Stomach (tissue), 9 donors: Measurements from ENCODE around the gene CEP85L. TPM values are rescaled to one million over a fixed set of nuclear protein-coding genes. Genes with fewer than 3 reads are reported as not detected.

ENCODE experiments used
- DNase-seq, 2 donors: peaks; one replicate each; pipeline versions ENCODE4 v3.0.0 to v3.0.0-alpha.2; 2013 to 2019
- H3K27ac ChIP-seq, 5 donors: fragments of 200-600 bp in 4 of 5; sonication (generic) in 4 of 5; one replicate each; pipeline ENCODE4 v1.5.1; 2013 to 2019; ENCODE audit warnings: mild to moderate bottlenecking in 1 of 5, moderate library complexity in 1 of 5
- H3K27me3 ChIP-seq, 3 donors: fragments of 200-600 bp; sonication (generic); one replicate each; pipeline ENCODE4 v1.5.1; 2017 to 2019; ENCODE audit warnings: mixed run types in 1 of 3
- H3K36me3 ChIP-seq, 4 donors: fragments of 200-600 bp; sonication (generic); 1 replicate in 3 of 4; 2 replicates in 1 of 4; pipeline ENCODE4 v1.5.1; 2016 to 2019
- H3K4me1 ChIP-seq, 4 donors: fragments of 200-600 bp; sonication (generic); one replicate each; pipeline ENCODE4 v1.5.1; 2016 to 2019
- H3K4me3 ChIP-seq, 4 donors: fragments of 200-600 bp; sonication (generic) in 3 of 4; one replicate each; pipeline ENCODE4 v1.5.1; 2016 to 2019; ENCODE audit warnings: mild to moderate bottlenecking in 1 of 4
- H3K9me3 ChIP-seq, 4 donors: fragments of 200-600 bp; sonication (generic); one replicate each; pipeline ENCODE4 v1.5.1; 2016 to 2019
- EP300 ChIP-seq: sonication (generic); formaldehyde crosslinking; IDR thresholded peaks from one replicate; pipeline ENCODE4 v1.6.1; 2017; ENCODE audit warnings: antibody characterized with exemption
- POLR2A ChIP-seq, 4 donors: fragments of 450-650 bp; IDR thresholded peaks; one replicate each; pipeline ENCODE4 v1.6.1; 2016; ENCODE audit warnings: antibody characterized with exemption in 4 of 4, control low read depth in 2 of 4, mild to moderate bottlenecking in 1 of 4, moderate library complexity in 1 of 4
- POLR2AphosphoS5 ChIP-seq, 3 donors: sonication (generic); formaldehyde crosslinking; IDR thresholded peaks; one replicate each; pipeline ENCODE4 v1.6.1; 2016; ENCODE audit warnings: antibody characterized with exemption in 3 of 3
- WGBS, 5 donors: extraction: QIAGEN DNeasy Blood & Tissue Kit in 3 of 5; methylation state at CpG; one replicate each; pipeline versions ENCODE4 v1.1.5 to v1.1.7; 2013 to 2018; 5-methylcytosine and 5-hydroxymethylcytosine counted together
- intact Hi-C: fragments of 100-400 bp; cut with DNase I; formaldehyde crosslinking; loops from one replicate; pipeline ENCODE4 v1.15.1; 2023; ENCODE audit warnings: low total_unique reads
- polyA plus RNA-seq, 3 donors: library from polyadenylated mRNA; stranded (reverse); fragments of 200-250 nt; gene quantifications; one replicate each; pipeline ENCODE4 v1.2.3, GENCODE V29; 2013
- total RNA-seq, 5 donors: library from RNA; depleted of rRNA; stranded (reverse); fragments of >200 nt; gene quantifications; one replicate each; pipeline versions ENCODE4 v1.1.0 to v1.2.3, GENCODE V29; 2014 to 2016
- TF ChIP-seq, protein P1 (sequence below), 7 experiments: fragments of 450-650 bp in 4 of 7; fragments of 200-600 bp in 3 of 7; sonication (generic) in 3 of 7; IDR thresholded peaks; one replicate each; pipeline ENCODE4 v1.5.1; 2016 to 2019; ENCODE audit warnings: antibody characterized with exemption in 7 of 7, control low read depth in 2 of 7, mild to moderate bottlenecking in 1 of 7
- donor health status: healthy with polysubstance abuse.
- donor health status: Bipolar disorder and iron deficiency.
- donor health status: healthy.

Gene CEP85L
- total and polyA plus RNA-seq, 8 donors = 1.5 to 67.7 (median 8.7) TPM

- intact Hi-C loops = no loop called here
- peaks cover 15 to 51% (median 36%) of the 10 kb centered on the region in 4 donors for H3K9me3 ChIP-seq
- WGBS, 5 donors = 97 to 99% (median 98%) methylated on average over 12 of the region's 12 CpGs
These were observed 72.8 kb downstream of the CEP85L start for GRCh38 chr6:118578617-118579016.

GRCh38 chr6:118577972-118578371 is 73.4 kb downstream of the CEP85L start:
- Histone ChIP-seq H3K9me3 (peaks cover 15 to 51% (median 36%) of the 10 kb centered on the region in 4 donors), H3K27me3 (no peaks in the 10 kb centered on the region), H3K36me3 (peaks cover 5 to 24% (median 15%) of the 10 kb centered on the region in 4 donors), H3K4me1 (peaks cover 19 to 28% (median 23%) of the 10 kb centered on the region in 4 donors), H3K27ac (no peak overlapping the region), H3K4me3 (no peak overlapping the region)
- 67 to 81% (median 70%) methylated on average over 4 of the region's 4 CpGs for WGBS, 5 donors
- TF ChIP-seq POLR2AphosphoS5 (IDR thresholded peaks at IDR 0.05) (no peak), POLR2A (IDR thresholded peaks at IDR 0.05) (no peak), EP300 (no peak)
- TF ChIP-seq, protein P1, sequence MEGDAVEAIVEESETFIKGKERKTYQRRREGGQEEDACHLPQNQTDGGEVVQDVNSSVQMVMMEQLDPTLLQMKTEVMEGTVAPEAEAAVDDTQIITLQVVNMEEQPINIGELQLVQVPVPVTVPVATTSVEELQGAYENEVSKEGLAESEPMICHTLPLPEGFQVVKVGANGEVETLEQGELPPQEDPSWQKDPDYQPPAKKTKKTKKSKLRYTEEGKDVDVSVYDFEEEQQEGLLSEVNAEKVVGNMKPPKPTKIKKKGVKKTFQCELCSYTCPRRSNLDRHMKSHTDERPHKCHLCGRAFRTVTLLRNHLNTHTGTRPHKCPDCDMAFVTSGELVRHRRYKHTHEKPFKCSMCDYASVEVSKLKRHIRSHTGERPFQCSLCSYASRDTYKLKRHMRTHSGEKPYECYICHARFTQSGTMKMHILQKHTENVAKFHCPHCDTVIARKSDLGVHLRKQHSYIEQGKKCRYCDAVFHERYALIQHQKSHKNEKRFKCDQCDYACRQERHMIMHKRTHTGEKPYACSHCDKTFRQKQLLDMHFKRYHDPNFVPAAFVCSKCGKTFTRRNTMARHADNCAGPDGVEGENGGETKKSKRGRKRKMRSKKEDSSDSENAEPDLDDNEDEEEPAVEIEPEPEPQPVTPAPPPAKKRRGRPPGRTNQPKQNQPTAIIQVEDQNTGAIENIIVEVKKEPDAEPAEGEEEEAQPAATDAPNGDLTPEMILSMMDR (IDR thresholded peaks at IDR 0.05) = no peak
- intact Hi-C loops = no loop called here
- no peak for DNase-seq

More at GRCh38 chr6:118578617-118579016, 72.8 kb downstream of the CEP85L start:
- Histone ChIP-seq H3K27ac (no peak overlapping the region), H3K36me3 (peaks cover 5 to 24% (median 15%) of the 10 kb centered on the region in 4 donors), H3K27me3 (no peaks in the 10 kb centered on the region), H3K4me3 (no peak overlapping the region), H3K4me1 (peaks cover 19 to 30% (median 25%) of the 10 kb centered on the region in 4 donors)
- TF ChIP-seq, protein P1 (IDR thresholded peaks at IDR 0.05) = no peak
- TF ChIP-seq POLR2AphosphoS5 (IDR thresholded peaks at IDR 0.05) (no peak), EP300 (no peak), POLR2A (IDR thresholded peaks at IDR 0.05) (no peak)
- DNase-seq = no peak

- TF ChIP-seq POLR2A (IDR thresholded peaks at IDR 0.05) = no peak
- no peak overlapping the region for H3K4me3 ChIP-seq
- 96 to 98% (median 96%) methylated on average over 13 of the region's 13 CpGs for WGBS, 5 donors
- H3K4me1 ChIP-seq = peaks cover 0 to 7% (median 3%) of the 10 kb centered on the region in 4 donors
- intact Hi-C loops = no loop called here
- DNase-seq = no peak
- peaks cover 5 to 24% (median 15%) of the 10 kb centered on the region in 4 donors for H3K36me3 ChIP-seq
- H3K27me3 ChIP-seq = no peaks in the 10 kb centered on the region
- H3K27ac ChIP-seq = no peak overlapping the region
- H3K9me3 ChIP-seq = peaks cover 15 to 44% (median 32%) of the 10 kb centered on the region in 4 donors
These were observed 77.1 kb downstream of the CEP85L start for GRCh38 chr6:118574051-118574865.

DNA sequence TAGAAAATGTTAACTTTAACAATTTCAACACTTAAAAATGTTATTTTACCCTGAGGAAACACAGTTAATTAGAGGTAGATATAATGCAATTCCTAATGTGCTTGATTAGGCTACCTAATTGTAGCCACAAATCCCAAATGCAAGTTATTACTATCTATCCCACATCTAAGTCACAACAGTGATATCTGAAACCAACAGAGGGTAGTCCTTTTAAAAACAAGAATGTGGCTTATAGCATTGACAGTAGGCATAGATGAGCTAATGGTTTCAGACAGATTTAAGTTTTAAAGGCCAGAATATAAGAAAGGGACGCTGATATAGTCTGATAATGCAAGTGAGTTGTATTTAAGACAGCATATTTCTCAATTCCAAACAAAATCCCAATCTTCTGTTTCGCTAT is 80.3 kb downstream of the CEP85L start:
- WGBS, 5 donors = 90 to 97% (median 95%) methylated on average over 2 of the region's 2 CpGs
- H3K4me3 ChIP-seq = no peak overlapping the region
- H3K4me1 ChIP-seq = peaks cover 0 to 18% (median 3%) of the 10 kb centered on the region in 4 donors
- H3K36me3 ChIP-seq = peaks cover 5 to 21% (median 12%) of the 10 kb centered on the region in 4 donors
- DNase-seq = no peak
- no peak for TF ChIP-seq POLR2AphosphoS5 (IDR thresholded peaks at IDR 0.05)
- TF ChIP-seq POLR2A (IDR thresholded peaks at IDR 0.05) = no peak
- no peak for TF ChIP-seq EP300
- TF ChIP-seq, protein P1 (IDR thresholded peaks at IDR 0.05) = no peak
- H3K27ac ChIP-seq = no peak overlapping the region
- intact Hi-C loops = no loop called here
- H3K27me3 ChIP-seq = no peaks in the 10 kb centered on the region
- peaks cover 8 to 24% (median 17%) of the 10 kb centered on the region in 4 donors for H3K9me3 ChIP-seq
